Endothelial cell of hepatic sinusoid (primary cell): Measurements from ENCODE around the gene ATXN2.
"Not testable (repeated sequence)": the region's sequence is repeated elsewhere in the genome, so short reads cannot be mapped to it uniquely, and the experiment has no call there.

ENCODE experiments used
- in situ Hi-C: cut with HindIII; loops from 2 replicates; pipeline ENCODE4 v1.10.0; 2017; ENCODE audit warnings: low sequenced_read_pairs

ATXN2 gene

GRCh38 chr12:111506260-111506659, 92.9 kb downstream of the ATXN2 start:
- in situ Hi-C loops, result loop anchor here (5.0 to 10.0 kb wide), 3 partner anchors 51 to 169 kb away; no protein-coding TSS in a partner anchor

GRCh38 chr12:111505601-111506036, 93.5 kb downstream of the ATXN2 start:
- in situ Hi-C loops, result loop anchor here (5.0 to 10.0 kb wide), 3 partner anchors 51 to 169 kb away; no protein-coding TSS in a partner anchor

GRCh38 chr12:111503116-111503515, 96.0 kb downstream of the ATXN2 start:
- in situ Hi-C loops, result loop anchor here (10.0 kb wide), 2 partner anchors 48 to 172 kb away; no protein-coding TSS in a partner anchor

GRCh38 chr12:111494676-111495075, 104.4 kb downstream of the ATXN2 start:
- in situ Hi-C loops, result no loop called here

GRCh38 chr12:111492979-111493378, 106.1 kb downstream of the ATXN2 start:
- in situ Hi-C loops, result not testable (repeated sequence)

GRCh38 chr12:111488798-111489197, 110.3 kb downstream of the ATXN2 start:
- in situ Hi-C loops, result no loop called here

- in situ Hi-C loops, result no loop called here
Observed at GRCh38 chr12:111488271-111488670, 110.8 kb downstream of the ATXN2 start.

- in situ Hi-C loops, result no loop called here
Observed at GRCh38 chr12:111482462-111482861, 116.7 kb downstream of the ATXN2 start.

GRCh38 chr12:111471236-111471635, 127.9 kb downstream of the ATXN2 start:
- in situ Hi-C loops, result no loop called here

- in situ Hi-C loops, result no loop called here
Observed at GRCh38 chr12:111469401-111469800, 129.7 kb downstream of the ATXN2 start.

- in situ Hi-C loops, result no loop called here
Observed at GRCh38 chr12:111467857-111468241, 131.3 kb downstream of the ATXN2 start.

GRCh38 chr12:111467092-111467856, 131.8 kb downstream of the ATXN2 start:
- in situ Hi-C loops, result no loop called here

- in situ Hi-C loops, result no loop called here
Observed at GRCh38 chr12:111462210-111462769, 136.8 kb downstream of the ATXN2 start.

GRCh38 chr12:111460111-111460510, 139.0 kb downstream of the ATXN2 start:
- in situ Hi-C loops, result not testable (repeated sequence)

- in situ Hi-C loops, result loop anchor here (5.0 to 10.0 kb wide), 2 partner anchors 46 to 116 kb away; no protein-coding TSS in a partner anchor
Observed at GRCh38 chr12:111458546-111459172, 140.5 kb downstream of the ATXN2 start.

GRCh38 chr12:111457577-111457976, 141.5 kb downstream of the ATXN2 start:
- in situ Hi-C loops, result loop anchor here (5.0 to 10.0 kb wide), 2 partner anchors 47 to 115 kb away; no protein-coding TSS in a partner anchor

GRCh38 chr12:111457071-111457470, 142.0 kb downstream of the ATXN2 start:
- in situ Hi-C loops, result loop anchor here (5.0 to 10.0 kb wide), 2 partner anchors 48 to 115 kb away; no protein-coding TSS in a partner anchor

- in situ Hi-C loops, result loop anchor here (5.0 to 10.0 kb wide), 2 partner anchors 49 to 113 kb away; no protein-coding TSS in a partner anchor
Observed at GRCh38 chr12:111455448-111456320, 143.4 kb downstream of the ATXN2 start.

- in situ Hi-C loops, result loop anchor here (5.0 to 10.0 kb wide), 3 partner anchors 50 to 113 kb away; no protein-coding TSS in a partner anchor
Observed at GRCh38 chr12:111454716-111455447, 144.2 kb downstream of the ATXN2 start.

- in situ Hi-C loops, result loop anchor here (5.0 to 10.0 kb wide), 2 partner anchors 50 to 57 kb away; no protein-coding TSS in a partner anchor
Observed at GRCh38 chr12:111454311-111454710, 144.8 kb downstream of the ATXN2 start.
